Measurements from ENCODE around the gene MT1H.

DNA sequence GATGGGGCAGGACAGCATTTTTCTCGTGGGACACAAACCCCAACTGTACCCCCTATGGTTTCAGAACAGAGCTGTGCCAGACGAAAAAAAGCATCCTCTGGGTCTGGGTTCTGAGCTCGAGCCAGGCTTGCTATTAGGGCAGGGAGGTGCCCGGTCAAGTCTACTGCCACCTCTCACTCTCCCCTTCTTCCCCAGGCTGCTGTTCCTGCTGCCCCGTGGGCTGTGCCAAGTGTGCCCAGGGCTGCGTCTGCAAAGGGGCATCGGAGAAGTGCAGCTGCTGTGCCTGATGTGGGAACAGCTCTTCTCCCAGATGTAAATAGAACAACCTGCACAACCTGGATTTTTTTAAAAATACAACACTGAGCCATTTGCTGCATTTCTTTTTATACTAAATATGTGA is 42.9 kb upstream of the MT1H start:
- TF ChIP-seq POLR2A (IDR thresholded peaks at IDR 0.05) = no peak
- TF ChIP-seq, protein P1, sequence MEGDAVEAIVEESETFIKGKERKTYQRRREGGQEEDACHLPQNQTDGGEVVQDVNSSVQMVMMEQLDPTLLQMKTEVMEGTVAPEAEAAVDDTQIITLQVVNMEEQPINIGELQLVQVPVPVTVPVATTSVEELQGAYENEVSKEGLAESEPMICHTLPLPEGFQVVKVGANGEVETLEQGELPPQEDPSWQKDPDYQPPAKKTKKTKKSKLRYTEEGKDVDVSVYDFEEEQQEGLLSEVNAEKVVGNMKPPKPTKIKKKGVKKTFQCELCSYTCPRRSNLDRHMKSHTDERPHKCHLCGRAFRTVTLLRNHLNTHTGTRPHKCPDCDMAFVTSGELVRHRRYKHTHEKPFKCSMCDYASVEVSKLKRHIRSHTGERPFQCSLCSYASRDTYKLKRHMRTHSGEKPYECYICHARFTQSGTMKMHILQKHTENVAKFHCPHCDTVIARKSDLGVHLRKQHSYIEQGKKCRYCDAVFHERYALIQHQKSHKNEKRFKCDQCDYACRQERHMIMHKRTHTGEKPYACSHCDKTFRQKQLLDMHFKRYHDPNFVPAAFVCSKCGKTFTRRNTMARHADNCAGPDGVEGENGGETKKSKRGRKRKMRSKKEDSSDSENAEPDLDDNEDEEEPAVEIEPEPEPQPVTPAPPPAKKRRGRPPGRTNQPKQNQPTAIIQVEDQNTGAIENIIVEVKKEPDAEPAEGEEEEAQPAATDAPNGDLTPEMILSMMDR (IDR thresholded peaks at IDR 0.05) = no peak

All from esophagus squamous epithelium (tissue), 4 donors.